GM19452 (cell line): ENCODE data around the gene RTN4R.
"Not testable (repeated sequence)": the region's sequence is repeated elsewhere in the genome, so short reads cannot be mapped to it uniquely, and the experiment has no call there.

Experiments
- ATAC-seq: cut with Tn5 transposase; IDR thresholded peaks from one replicate; pipeline ENCODE4 v1.9.1; 2021; ENCODE audit not compliant: unreplicated experiment

The RTN4R gene

DNA sequence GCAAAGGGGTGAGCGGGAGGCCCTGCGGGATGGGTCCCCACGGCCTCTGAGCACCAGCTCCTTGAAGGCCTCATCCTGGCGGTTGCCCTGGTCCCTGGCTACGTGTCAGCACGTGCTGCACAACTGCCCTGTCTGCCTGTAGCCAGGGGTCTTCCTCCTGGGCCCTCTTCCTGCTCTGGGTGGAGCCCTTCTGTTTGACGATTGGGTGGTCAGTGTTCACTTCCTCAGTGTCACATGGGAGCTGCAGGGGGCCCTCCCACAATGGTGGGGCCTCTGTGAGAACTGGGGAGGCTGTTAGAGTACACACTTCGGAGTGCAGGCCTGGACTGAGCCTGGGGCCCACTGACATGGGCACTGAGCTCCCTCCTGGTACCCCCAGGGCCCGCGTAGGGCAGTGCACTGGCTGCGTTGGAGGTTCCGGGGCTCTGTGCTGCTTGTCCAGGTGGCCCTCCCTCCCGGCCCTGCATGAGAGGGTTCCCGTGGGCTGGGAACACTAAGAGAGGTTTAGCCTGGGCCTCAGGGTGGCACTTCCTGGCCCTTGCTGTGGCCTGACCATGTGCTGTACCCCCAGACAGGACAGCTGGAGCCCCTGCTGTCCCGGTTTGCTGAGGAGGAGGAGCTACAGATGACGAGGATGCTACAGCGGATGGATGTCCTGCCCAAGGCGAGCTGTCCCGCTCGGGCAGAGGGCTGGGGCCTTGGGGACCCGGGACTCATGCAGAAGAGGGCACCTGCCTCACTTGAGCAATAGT, 38.0 kb upstream of the RTN4R start:
- no peak for ATAC-seq

DNA sequence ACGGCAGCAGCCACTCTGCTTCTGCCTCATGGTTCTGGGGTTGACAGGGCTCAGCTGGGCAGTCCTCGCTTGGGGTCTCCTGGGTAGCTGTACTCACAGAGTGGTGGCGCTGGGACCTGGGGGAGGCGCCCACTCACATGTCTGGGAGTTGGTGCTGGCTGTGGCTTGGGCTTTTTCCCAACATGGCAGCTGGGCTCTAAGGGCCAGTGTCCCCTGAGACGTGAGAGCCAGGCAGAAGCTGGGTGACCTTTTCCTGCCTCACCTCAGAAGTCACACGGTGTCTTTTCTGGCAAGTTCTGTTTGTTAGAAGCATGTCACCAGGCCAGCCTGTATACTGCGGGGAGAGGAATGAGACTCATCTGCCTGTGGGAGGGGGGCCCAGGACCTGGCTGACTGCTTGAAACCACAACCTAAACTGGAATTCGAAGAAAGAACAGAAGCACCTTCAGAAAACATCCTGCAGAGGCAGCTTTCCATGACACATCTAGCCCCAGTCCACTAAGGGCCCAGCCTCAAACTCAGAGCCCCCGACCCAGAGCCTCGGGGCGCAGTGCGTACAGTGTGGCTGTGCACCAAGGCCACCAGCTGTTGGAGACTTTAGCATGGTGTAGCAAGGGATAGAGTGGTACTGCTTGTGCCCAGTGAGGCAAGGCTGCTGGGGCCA, 37.2 kb upstream of the RTN4R start:
- not testable (repeated sequence) for ATAC-seq

DNA sequence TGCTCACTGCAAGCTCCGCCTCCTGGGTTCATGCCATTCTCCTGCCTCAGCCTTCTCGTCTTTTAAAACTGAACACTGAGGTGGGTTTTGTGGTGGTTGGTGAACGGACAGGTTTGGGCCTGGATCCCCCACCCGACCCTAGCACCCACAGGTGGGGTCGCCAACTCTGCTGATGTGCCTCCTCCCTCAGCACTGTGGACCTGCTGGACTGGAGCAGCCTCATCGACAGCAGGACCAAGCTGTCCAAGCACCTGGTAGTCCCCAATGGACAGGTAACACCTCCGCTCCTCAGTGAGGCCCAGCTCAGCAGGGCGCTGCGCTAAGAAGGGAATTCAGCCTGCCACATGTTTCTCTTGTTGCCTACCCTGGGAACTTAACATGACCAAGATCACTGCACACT, 36.5 kb upstream of the RTN4R start:
- ATAC-seq, result no peak

DNA sequence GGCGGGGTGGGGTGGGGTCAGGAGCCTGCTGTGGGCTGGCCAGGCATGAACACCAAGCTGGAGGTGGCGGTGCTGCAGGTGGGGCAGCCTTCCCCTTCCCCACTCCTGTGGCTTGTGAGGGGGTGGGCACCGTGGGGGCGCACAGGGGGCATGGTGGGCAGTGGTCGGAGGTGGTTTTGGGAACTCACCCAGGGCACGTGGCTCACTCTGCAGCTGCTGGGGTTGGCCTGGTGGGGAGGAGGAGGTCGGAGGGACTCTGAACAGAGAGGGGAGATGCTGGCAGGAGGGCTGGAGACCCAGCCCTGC, 35.1 kb upstream of the RTN4R start:
- ATAC-seq, result not testable (repeated sequence)

DNA sequence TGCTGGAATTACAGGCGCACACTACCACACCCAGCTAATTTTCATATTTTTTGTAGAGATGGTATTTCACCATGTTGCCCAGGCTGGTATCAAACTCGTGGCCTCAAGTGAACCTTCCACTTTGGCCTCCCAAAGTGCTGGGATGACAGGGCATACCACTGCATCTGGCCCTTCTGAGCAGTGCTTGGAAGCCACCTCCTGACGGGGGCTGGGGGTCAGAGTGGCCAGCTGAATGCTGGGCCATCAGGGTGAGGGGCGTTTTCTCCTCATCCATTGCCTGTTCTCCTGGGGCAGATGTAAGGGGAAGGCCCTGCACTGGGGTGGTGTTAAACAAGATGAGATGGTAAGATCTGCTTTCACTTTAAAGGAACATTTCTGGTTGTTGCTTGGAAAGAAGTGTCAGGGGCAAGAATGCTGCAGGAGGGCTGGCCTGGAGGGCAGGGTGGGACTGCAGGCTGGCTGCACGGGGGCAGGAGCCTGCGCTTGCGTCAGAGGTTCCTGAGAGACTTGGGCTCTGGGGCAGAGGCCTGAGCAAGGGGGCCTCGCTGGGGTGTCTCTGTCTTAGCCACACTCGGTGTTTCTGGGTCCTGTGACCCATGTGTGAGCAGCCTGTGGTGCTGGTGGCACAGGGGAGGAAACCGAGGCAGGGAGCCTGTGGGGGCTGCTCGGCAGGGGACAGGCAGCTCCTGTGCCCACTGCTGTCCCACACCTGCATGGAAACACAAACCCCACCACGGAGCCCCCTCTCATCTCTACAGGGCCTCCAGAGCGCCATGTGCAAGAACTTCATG, 34.5 kb upstream of the RTN4R start:
- ATAC-seq, result no peak

DNA sequence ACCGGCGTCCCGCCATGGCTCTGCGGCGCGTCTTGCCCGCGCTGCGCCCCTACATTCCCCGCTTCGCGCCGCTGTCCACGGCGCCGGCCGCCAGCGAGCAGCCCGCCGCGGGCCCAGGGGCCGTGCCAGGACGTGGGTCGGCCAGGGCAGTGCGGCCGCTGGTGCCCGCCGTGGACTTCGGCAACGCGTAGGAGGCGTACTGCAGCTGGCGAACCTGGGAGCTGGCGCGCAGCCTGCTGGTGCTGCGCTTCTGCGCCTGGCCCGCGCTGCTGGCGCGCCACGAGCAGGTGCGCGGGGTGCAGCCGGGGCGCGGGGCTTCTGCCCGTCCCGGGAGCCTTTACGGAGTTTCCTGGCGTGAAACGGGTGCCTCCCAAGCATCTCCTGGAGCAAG, 31.6 kb upstream of the RTN4R start:
- ATAC-seq, result no peak

DNA sequence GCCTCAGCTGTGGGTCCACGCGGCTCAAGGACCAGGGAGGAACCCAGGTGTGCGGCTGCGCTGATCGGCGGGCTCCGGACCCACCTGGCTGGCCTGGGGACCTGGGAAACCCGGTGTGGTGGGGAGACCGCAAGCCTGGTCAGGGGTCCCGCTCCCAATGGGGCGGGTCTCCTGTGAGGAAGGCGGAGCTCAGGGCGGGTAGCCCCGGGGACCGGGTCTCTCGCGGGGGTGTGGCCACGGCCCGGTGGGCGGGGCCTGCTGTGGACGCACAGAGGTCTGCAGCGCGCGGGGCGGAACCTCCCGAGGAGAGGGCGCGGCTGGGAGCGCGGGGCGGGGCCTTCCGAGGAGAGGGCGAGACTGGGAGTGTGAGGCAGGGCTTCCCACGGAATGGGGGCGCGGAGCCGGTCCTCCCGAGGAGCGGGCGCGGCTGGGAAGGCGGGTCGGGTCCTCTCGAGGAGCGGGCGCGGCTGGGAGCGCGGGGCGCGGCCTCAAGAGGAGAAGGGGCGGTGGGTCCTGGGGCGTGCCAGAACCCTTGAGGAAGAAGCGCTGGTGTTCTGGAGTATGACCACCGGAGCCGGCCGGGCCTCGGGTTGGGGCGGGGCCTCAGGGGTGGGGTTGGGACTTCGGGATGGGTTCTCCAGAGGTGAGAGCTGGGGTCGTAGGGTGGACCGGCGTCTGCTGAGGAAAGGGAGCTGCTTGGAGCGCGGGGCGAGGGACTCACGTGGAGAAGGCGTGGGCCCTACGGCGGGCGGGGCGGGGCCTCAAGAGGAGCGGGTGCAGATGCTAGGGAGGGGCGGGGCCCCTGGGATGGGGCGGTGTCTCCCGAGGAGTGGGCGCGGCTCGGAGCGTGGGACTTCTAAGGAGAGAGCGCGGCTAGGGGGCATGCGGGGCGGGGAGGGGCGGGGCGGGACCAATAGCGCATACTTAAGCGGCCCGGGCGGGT, 31.0 kb upstream of the RTN4R start:
- peak; percentile 64 for ATAC-seq

DNA sequence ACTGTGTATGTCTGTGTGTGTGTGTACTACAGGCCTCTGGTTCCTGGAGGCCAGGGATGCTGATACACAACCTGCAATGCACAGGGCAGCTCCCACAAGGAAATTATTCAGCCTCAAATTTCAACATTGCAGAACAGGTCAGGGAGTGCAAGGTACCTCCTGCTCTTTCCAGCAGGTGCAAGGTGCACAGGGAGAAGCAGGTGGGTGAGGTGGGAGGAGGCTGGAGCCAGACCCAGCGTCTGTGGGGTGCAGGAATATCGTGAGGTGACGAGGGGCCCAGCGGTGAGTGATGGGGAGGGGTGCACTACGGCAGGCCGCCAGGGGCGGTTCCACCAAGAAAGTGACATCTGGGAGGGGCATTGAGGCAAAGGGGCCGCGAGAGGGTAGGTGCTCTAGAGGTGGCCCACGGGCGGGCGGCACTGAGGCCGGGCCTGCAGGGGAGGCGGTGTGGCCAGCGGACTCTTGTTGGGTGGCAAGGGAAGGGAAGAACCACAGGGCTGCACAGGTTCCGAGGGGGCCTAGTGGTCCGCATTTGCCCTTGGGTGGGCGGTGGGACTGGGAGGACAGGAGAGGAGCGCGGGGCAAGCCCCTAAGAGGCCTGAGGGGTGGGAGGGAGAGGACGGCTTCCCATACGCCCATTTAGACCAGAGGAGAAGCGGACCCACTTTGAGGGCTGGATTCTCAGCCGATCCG, 30.1 kb upstream of the RTN4R start:
- ATAC-seq, result no peak

DNA sequence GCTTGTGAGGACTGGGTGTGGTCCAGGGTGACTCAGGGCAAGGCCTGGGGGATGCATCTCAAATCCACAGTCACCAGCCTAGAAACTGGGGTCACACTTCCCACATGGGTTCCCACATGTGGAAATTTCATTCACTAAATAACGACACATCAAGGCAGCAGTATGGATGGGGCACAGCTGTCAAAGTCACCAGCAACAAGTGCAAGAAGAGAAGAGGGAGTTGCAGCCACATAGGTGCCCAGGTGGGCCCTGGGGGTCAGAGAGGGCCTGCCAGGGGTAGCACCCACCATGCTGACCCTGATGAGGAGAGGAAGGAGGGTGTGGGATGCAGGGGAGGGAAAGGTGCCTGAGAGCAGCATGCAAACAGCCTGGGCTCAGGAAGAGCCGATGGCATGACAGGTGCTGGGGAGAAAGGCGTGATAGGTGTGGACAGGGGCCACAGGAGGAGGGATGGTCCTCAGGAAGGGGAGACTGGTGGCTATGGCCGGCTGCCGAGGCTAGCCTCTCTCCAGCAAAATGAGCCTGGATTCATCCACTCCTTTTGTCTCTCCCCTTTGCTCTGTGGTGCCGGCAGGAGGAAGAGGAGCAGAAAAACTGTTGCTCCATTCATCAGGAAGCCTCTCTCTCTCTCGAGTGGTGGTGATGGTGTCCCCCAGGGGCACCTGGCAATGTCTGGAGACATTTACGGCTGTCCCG, 29.4 kb upstream of the RTN4R start:
- no peak for ATAC-seq

DNA sequence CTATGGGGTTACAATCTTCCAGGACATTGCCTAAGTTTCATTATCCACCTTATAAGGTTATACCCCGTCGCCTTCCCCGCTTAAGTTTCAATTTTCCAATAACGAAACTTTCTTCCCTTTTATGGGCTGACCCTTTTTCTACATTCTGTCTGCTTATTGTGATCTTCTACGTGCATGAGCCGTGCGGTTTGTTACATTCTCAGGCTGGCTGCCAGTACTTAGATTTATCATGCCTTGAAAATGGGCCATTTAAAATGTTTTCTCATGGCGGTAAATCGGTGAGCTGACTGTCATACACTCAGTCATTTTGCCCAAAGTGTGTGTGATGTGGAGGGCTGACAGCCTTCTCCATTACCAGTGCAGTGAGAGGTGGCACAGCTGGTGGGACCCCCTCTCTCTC, 28.5 kb upstream of the RTN4R start:
- ATAC-seq, result no peak

DNA sequence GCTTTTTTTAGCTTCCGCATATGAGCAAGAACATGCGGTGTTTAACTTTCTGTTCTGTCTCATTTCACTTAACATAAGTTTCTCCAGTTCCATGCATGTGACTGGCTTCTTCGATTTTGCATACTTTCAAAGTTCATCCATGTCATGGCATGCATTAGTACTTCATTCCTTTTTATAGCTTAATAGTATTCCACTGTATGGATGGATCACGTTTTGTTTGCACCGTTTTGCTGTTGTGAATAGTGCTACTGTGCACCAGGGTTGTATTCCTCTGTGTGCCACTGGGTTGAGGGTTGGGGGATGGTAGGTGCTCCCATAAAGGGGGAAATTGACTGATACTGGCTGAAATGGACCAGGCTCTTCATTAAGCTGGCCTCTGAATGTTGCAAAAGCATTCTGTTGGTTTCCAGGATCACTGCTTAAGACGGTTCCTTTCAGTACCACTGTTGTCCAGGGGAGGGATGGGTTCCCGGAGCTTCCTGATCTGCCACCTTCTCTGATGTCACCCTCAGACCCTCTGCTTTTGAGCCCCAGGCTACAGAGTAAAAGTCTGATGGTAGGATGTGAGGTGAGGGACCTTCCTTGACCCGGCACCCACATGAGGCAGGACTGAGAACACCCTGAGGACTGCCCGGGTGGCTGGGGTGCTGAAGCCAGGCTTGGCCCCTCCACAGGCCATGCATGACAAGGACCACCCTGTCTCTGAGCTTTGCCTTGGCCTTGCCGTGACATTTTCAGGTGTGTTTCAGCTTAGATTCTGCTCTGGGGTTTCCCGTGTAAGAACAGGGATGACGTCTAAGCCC, 27.3 kb upstream of the RTN4R start:
- ATAC-seq, result no peak

DNA sequence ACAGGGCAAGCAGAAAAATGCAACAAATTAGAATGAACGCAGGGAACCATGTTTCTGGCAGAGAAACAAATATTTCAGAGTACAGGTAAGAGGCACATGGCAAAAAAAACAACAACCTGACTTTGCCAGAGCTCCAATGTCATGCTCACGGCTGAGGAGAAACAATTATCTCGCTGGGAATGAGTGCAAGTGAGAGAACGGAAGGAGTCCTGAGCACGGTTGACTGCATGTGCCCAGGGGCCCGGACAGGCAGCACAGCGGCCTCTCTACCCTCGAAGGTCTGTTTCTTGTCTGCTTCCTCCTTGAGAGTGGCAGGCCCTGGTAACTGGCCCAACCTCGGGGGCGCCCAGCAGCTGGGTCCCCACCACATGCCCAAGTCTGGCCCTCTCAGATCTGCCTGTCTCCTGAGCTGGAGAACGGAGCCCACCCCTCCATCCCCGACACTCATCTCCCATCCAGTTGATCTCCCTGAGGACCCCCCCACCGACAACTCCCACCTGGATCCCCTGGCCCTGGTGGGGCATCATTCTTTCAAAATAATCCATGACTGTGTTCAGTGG, 24.6 kb upstream of the RTN4R start:
- no peak for ATAC-seq

DNA sequence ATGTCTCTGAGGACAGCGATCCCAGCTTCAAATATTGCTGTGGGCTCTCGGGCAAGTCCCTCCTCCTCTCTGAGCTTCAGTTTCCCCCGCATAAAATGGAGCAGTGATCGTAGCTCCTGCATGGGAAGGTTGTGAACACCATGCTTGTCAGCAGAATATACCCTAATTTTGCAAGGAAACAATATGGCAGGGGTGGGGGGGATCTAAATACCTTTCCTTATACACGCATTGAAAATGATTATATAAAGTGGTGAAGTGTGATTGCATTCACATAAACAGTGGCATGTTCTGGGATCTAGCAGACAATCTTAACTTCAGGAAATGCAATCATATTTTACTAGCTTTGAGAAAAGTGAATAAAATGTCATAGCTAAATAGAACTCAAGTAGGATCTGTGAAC, 24.0 kb upstream of the RTN4R start:
- no peak for ATAC-seq

DNA sequence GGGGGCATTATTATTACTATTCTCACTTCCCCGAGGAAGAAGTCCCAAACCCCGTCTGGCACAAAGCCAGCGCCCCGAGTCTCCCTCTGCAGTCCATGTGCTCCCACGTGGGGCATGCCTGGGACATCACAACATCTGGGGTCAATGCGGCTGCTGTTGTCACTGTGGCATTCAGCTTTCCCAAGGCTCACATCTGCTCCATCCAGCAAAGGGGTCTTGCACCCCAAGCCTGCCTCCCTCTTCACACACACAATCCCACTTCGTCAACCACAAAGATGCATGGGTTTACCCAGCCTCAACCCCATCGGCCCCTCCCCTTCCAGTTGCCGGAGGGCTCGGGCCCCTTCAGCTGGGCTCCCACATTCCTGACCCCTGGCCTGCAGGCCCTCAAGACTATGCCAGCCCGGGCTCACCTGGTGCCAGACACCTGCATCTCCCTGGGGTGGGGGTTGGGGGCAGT, 23.5 kb upstream of the RTN4R start:
- no peak for ATAC-seq

DNA sequence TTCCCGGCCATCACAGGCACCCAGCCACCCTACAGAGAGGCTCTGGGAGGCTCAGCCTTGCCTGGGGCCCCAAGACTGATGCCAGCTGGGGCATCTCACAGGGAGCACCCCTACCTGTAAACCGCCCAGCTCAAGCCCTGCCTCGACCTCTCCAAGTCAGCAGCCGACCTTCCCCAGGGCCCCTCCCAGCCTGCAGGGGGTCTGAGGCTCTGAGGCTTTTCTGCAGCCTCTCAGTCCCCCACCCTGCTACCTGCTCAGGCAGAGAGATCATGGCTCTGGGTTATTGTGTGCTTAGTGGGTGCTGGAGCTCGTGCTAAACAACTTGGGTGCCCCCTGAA, 23.1 kb upstream of the RTN4R start:
- no peak for ATAC-seq

DNA sequence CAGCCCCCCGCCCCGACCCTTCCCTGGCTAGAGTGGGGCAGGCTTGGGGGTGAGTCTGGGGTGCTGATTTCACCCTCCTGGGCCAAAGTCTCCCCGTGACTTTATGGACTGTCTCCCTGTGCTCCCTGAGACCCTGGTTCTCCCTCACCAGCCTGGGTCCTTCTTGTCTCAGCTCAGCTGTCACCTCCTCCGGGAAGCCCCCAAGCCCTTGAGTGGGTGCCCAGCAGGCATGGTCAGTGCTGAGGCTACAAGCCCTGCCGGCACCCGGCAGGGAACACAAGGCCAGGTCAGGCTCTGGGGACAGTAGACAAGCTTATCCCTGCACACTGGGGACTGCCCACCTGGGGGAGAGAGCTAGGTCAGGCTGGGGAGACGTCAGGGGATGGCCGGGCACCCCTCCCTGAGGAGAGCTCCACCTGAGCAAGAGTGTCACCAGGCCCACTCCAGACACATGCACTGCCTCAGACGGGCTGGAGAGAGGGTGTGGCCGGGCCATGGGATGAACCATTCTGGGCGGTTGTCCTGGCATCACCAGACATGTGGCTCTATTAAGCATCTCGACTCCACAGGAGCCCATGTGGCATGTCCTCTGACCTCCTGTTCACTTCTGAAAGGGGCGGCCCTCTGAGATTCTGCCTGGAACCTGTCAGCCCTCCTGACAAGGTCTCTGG, 22.6 kb upstream of the RTN4R start:
- no peak for ATAC-seq

DNA sequence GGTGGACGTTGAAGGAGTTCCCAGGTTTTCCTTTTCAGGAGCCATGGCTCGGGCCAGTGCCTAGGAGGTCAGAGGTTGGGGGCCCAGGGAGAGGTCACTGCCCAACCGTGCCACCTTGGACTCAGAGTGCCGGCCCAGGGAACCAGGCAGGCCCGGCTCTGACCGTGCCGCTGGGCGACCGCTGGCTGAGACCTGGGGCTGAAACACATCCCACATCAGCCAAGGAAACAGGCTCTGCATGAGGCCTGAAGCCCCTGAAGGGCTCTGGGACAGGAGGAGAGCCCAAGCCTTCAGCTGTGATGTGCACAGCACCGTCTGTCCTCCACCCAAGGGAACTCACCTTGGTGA, 21.9 kb upstream of the RTN4R start:
- ATAC-seq, result no peak
